Liver (tissue), 9 donors: ENCODE results near the gene EVA1B. TPM values are rescaled to one million over a fixed set of nuclear protein-coding genes. Genes with fewer than 3 reads are reported as not detected.

Experiments used
- DNase-seq: peaks from one replicate; pipeline ENCODE4 v3.0.0-alpha.2; 2017; ENCODE audit warnings: low spot score
- H3K27ac ChIP-seq, 2 donors: one replicate each; pipeline ENCODE4 v1.7.0; 2013; ENCODE audit warnings: inconsistent platforms in 2 of 2, low read length in 2 of 2, control low read depth in 1 of 2, low read depth in 1 of 2, mild to moderate bottlenecking in 1 of 2
- H3K27me3 ChIP-seq, 4 donors: one replicate each; pipeline versions ENCODE4 v1.6.1 to v1.7.0; 2013; ENCODE audit warnings: low read length in 3 of 4, inconsistent platforms in 1 of 4, mild to moderate bottlenecking in 1 of 4, moderate library complexity in 1 of 4; ENCODE audit not compliant: control insufficient read depth in 4 of 4, insufficient read depth in 4 of 4
- H3K36me3 ChIP-seq, 4 donors: one replicate each; pipeline versions ENCODE4 v1.6.1 to v1.7.0; 2013; ENCODE audit warnings: low read length in 3 of 4, mild to moderate bottlenecking in 3 of 4, low read depth in 1 of 4, moderate library complexity in 1 of 4; ENCODE audit not compliant: control insufficient read depth in 4 of 4, insufficient read depth in 3 of 4
- H3K4me1 ChIP-seq, 4 donors: one replicate each; pipeline versions ENCODE4 v1.6.1 to v1.7.0; 2013; ENCODE audit warnings: low read length in 3 of 4, mild to moderate bottlenecking in 3 of 4, moderate library complexity in 1 of 4; ENCODE audit not compliant: control insufficient read depth in 4 of 4, insufficient read depth in 4 of 4
- H3K4me3 ChIP-seq, 3 donors: one replicate each; pipeline versions ENCODE4 v1.6.1 to v1.7.0; 2013; ENCODE audit warnings: low read length in 3 of 3, control low read depth in 1 of 3, low read depth in 1 of 3, mild to moderate bottlenecking in 1 of 3
- H3K9ac ChIP-seq, 2 donors: one replicate each; pipeline ENCODE4 v1.7.0; 2013; ENCODE audit warnings: low read length in 2 of 2, mild to moderate bottlenecking in 2 of 2, moderate library complexity in 2 of 2, control low read depth in 1 of 2, low read depth in 1 of 2
- H3K9me3 ChIP-seq, 4 donors: one replicate each; pipeline versions ENCODE4 v1.6.1 to v1.7.0; 2013; ENCODE audit warnings: low read length in 3 of 4; ENCODE audit not compliant: control insufficient read depth in 4 of 4
- EGR1 ChIP-seq, 2 donors: IDR thresholded peaks; 2 replicates each; pipeline ENCODE4 v1.6.1; 2016 to 2018; ENCODE audit warnings: antibody characterized with exemption in 2 of 2, low read depth in 2 of 2
- FOXA1 ChIP-seq: IDR thresholded peaks from 2 replicates; pipeline ENCODE4 v1.6.1; 2016; ENCODE audit warnings: antibody characterized with exemption
- FOXA2 ChIP-seq: IDR thresholded peaks from 2 replicates; pipeline ENCODE4 v1.6.1; 2016; ENCODE audit warnings: antibody characterized with exemption
- GABPA ChIP-seq, 2 donors: IDR thresholded peaks in 1 of 2; conservative IDR thresholded peaks in 1 of 2; 2 replicates each; pipeline ENCODE4 v1.6.1; 2016; ENCODE audit warnings: antibody characterized with exemption in 2 of 2, mild to moderate bottlenecking in 1 of 2, moderate library complexity in 1 of 2
- HNF4A ChIP-seq, 2 donors: conservative IDR thresholded peaks; 2 replicates each; pipeline ENCODE4 v1.6.1; 2016; ENCODE audit warnings: antibody characterized with exemption in 2 of 2, mild to moderate bottlenecking in 2 of 2
- HNF4G ChIP-seq: IDR thresholded peaks from 2 replicates; pipeline ENCODE4 v1.6.1; 2016; ENCODE audit warnings: antibody characterized with exemption
- JUND ChIP-seq, 2 donors: IDR thresholded peaks; 2 replicates each; pipeline ENCODE4 v1.6.1; 2016; ENCODE audit warnings: antibody characterized with exemption in 2 of 2
- NR2F2 ChIP-seq: IDR thresholded peaks from 2 replicates; pipeline ENCODE4 v1.6.1; 2016; ENCODE audit warnings: antibody characterized with exemption
- RAD21 ChIP-seq, 2 donors: IDR thresholded peaks; 2 replicates each; pipeline ENCODE4 v1.6.1; 2016; ENCODE audit warnings: antibody characterized with exemption in 2 of 2, mild to moderate bottlenecking in 2 of 2
- RXRA ChIP-seq, 2 donors: IDR thresholded peaks; 2 replicates each; pipeline ENCODE4 v1.6.1; 2017 to 2018; ENCODE audit warnings: antibody characterized with exemption in 2 of 2, mild to moderate bottlenecking in 1 of 2
- SP1 ChIP-seq: IDR thresholded peaks from 2 replicates; pipeline ENCODE4 v1.6.1; 2018; ENCODE audit warnings: antibody characterized with exemption, mild to moderate bottlenecking
- TAF1 ChIP-seq: conservative IDR thresholded peaks from 2 replicates; pipeline ENCODE4 v1.6.1; 2016; ENCODE audit warnings: antibody characterized with exemption, mild to moderate bottlenecking
- YY1 ChIP-seq: IDR thresholded peaks from 2 replicates; pipeline ENCODE4 v1.6.1; 2016; ENCODE audit warnings: antibody characterized with exemption, mild to moderate bottlenecking
- WGBS: extraction: QIAGEN DNeasy Blood & Tissue Kit; methylation state at CpG from one replicate; pipeline ENCODE4 v1.1.7; 2013; 5-methylcytosine and 5-hydroxymethylcytosine counted together
- polyA plus RNA-seq, 2 donors: library from polyadenylated mRNA; stranded (reverse) in 1 of 2; unstranded in 1 of 2; fragments of 200-250 nt in 1 of 2; fragments of >200 nt in 1 of 2; fragmentation: Nextera tagmentation in 1 of 2; extraction: Ambion mirVana in 1 of 2; gene quantifications; one replicate each; pipeline versions ENCODE4 v1.2.1 to v1.2.3, GENCODE V29; 2013 to 2015
- total RNA-seq, 2 donors: library from RNA; depleted of rRNA; stranded (reverse); fragments of >200 nt; gene quantifications; one replicate each; pipeline ENCODE4 v1.2.3, GENCODE V29; 2014
- TF ChIP-seq, protein P1 (sequence below): IDR thresholded peaks from 2 replicates; pipeline ENCODE4 v1.6.1; 2016; ENCODE audit warnings: antibody characterized with exemption
- TF ChIP-seq, protein P2 (sequence below): IDR thresholded peaks from 2 replicates; pipeline ENCODE4 v1.6.1; 2016; ENCODE audit warnings: antibody characterized with exemption, mild to moderate bottlenecking
- TF ChIP-seq, protein P3 (sequence below): fragments of 150-350 bp; IDR thresholded peaks from 2 replicates; pipeline ENCODE4 v1.5.1; 2017; ENCODE audit warnings: improper control_type of control experiment, low read depth, low read length; ENCODE audit not compliant: missing input control
- TF ChIP-seq, protein P4 (sequence below): IDR thresholded peaks from 2 replicates; pipeline ENCODE4 v1.6.1; 2016; ENCODE audit warnings: antibody characterized with exemption
- TF ChIP-seq, protein P5 (sequence below): IDR thresholded peaks from 2 replicates; pipeline ENCODE4 v1.6.1; 2016; ENCODE audit warnings: antibody characterized with exemption
- donor health status: healthy.
- donor health status: healthy.
- donor health status: healthy.
- donor health status: healthy.
- donor health status: healthy.

EVA1B gene
- total and polyA plus RNA-seq, 4 donors, result 3.3 to 22.7 (median 8.4) TPM

DNA sequence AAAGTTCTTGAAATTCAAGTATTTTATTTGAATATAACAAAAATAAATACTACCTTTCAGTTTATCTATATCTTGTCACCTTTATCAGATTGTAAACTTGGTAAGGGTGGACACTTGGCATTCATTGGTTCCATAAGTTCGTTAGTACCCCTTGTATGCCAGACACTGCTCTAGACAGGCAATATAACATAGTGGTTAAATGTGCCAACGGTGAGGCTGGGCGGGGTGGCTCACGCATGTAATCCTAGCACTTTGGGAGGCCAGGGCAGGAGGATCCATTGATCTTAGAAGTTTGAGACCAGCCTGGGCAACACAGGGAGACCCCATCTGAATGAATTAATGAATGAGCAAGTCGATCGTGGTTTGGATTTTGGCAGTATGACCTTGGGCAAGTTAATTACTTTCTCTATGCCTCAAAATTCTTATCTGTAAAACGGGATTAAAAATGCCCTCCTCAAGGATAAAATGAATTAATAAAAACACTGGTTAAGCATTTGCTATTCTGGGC lies 43.6 kb downstream of the EVA1B start (continued):
- TF ChIP-seq, protein P1, sequence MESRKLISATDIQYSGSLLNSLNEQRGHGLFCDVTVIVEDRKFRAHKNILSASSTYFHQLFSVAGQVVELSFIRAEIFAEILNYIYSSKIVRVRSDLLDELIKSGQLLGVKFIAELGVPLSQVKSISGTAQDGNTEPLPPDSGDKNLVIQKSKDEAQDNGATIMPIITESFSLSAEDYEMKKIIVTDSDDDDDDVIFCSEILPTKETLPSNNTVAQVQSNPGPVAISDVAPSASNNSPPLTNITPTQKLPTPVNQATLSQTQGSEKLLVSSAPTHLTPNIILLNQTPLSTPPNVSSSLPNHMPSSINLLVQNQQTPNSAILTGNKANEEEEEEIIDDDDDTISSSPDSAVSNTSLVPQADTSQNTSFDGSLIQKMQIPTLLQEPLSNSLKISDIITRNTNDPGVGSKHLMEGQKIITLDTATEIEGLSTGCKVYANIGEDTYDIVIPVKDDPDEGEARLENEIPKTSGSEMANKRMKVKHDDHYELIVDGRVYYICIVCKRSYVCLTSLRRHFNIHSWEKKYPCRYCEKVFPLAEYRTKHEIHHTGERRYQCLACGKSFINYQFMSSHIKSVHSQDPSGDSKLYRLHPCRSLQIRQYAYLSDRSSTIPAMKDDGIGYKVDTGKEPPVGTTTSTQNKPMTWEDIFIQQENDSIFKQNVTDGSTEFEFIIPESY, result no peak

DNA sequence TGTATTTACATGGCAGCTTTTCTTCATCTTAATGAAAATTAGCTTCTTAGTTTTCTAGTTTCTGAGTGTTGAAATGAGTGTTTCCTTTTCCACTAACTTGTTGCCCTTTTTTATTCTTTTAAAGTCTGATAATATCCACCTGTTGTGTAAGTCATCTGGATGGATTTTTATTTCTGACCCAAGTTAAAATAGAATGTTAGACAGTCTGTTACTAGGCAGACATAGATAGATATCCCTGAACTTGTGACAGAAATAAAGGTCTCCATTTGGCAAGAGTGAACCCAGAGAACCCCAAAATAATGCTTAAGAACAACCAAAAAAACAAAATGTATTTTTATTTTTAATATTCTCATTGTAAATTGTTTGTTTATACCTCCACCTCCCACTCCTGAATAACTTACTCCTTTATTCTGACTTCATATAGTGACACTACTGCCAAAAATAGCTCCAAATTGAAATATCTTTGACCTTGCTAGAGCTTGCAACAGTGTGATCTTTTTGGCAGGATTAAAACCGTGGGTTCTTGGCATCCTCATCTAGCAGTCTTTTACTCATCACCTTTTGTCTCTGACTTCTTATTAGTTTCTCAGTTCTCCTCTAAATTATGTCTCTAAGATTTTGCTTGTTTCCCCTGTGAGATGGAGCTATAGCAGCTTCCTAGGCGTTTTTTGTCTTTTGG lies 44.2 kb downstream of the EVA1B start:
- Histone ChIP-seq H3K27me3 (no peaks in the 10 kb centered on the region), H3K9ac (peak overlapping the region in 1 of 2 donors; percentile 16), H3K36me3 (peaks cover 3 to 18% (median 10%) of the 10 kb centered on the region in 4 donors), H3K4me3 (no peak overlapping the region), H3K9me3 (no peaks in the 10 kb centered on the region), H3K27ac (peak overlapping the region; percentile 69 to 76), H3K4me1 (peaks cover 11 to 32% (median 25%) of the 10 kb centered on the region in 4 donors)
- DNase-seq, result no peak
- no peak for TF ChIP-seq GABPA (IDR thresholded peaks at IDR 0.05 in 1 of 2, conservative IDR thresholded peaks at IDR 0.05 in 1 of 2)
- TF ChIP-seq, protein P1, result no peak
- TF ChIP-seq JUND (IDR thresholded peaks at IDR 0.05), result peak in 1 of 2 donors; percentile 12
- TF ChIP-seq TAF1, result no peak
- TF ChIP-seq, protein P2, sequence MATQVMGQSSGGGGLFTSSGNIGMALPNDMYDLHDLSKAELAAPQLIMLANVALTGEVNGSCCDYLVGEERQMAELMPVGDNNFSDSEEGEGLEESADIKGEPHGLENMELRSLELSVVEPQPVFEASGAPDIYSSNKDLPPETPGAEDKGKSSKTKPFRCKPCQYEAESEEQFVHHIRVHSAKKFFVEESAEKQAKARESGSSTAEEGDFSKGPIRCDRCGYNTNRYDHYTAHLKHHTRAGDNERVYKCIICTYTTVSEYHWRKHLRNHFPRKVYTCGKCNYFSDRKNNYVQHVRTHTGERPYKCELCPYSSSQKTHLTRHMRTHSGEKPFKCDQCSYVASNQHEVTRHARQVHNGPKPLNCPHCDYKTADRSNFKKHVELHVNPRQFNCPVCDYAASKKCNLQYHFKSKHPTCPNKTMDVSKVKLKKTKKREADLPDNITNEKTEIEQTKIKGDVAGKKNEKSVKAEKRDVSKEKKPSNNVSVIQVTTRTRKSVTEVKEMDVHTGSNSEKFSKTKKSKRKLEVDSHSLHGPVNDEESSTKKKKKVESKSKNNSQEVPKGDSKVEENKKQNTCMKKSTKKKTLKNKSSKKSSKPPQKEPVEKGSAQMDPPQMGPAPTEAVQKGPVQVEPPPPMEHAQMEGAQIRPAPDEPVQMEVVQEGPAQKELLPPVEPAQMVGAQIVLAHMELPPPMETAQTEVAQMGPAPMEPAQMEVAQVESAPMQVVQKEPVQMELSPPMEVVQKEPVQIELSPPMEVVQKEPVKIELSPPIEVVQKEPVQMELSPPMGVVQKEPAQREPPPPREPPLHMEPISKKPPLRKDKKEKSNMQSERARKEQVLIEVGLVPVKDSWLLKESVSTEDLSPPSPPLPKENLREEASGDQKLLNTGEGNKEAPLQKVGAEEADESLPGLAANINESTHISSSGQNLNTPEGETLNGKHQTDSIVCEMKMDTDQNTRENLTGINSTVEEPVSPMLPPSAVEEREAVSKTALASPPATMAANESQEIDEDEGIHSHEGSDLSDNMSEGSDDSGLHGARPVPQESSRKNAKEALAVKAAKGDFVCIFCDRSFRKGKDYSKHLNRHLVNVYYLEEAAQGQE, result no peak
- peak; percentile 4 to 8 for TF ChIP-seq RAD21 (IDR thresholded peaks at IDR 0.05)
- TF ChIP-seq, protein P3, sequence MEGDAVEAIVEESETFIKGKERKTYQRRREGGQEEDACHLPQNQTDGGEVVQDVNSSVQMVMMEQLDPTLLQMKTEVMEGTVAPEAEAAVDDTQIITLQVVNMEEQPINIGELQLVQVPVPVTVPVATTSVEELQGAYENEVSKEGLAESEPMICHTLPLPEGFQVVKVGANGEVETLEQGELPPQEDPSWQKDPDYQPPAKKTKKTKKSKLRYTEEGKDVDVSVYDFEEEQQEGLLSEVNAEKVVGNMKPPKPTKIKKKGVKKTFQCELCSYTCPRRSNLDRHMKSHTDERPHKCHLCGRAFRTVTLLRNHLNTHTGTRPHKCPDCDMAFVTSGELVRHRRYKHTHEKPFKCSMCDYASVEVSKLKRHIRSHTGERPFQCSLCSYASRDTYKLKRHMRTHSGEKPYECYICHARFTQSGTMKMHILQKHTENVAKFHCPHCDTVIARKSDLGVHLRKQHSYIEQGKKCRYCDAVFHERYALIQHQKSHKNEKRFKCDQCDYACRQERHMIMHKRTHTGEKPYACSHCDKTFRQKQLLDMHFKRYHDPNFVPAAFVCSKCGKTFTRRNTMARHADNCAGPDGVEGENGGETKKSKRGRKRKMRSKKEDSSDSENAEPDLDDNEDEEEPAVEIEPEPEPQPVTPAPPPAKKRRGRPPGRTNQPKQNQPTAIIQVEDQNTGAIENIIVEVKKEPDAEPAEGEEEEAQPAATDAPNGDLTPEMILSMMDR, result no peak
- no peak for TF ChIP-seq YY1
- no peak for TF ChIP-seq SP1
- TF ChIP-seq, protein P4, sequence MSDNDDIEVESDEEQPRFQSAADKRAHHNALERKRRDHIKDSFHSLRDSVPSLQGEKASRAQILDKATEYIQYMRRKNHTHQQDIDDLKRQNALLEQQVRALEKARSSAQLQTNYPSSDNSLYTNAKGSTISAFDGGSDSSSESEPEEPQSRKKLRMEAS, result no peak
- TF ChIP-seq FOXA2, result no peak
- TF ChIP-seq HNF4G, result no peak
- no peak for TF ChIP-seq EGR1 (IDR thresholded peaks at IDR 0.05; ENCODE audit: low read depth in 2 of 2)
- TF ChIP-seq HNF4A (conservative IDR thresholded peaks at IDR 0.05), result peak; percentile 44 to 46
- TF ChIP-seq, protein P5, sequence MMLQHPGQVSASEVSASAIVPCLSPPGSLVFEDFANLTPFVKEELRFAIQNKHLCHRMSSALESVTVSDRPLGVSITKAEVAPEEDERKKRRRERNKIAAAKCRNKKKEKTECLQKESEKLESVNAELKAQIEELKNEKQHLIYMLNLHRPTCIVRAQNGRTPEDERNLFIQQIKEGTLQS, result peak; percentile 49
- TF ChIP-seq RXRA (IDR thresholded peaks at IDR 0.05), result peak in 1 of 2 donors; percentile 40
- TF ChIP-seq NR2F2, result no peak
- no peak for TF ChIP-seq FOXA1
- 33% methylated on average over 2 of the region's 2 CpGs for WGBS
